GM23248 (cell line): ENCODE measurements around the gene FOLR1.

Source experiments
- EZH2 ChIP-seq: fragments of 200-600 bp; sonication (generic); IDR thresholded peaks from 2 replicates; pipeline ENCODE4 v1.6.1; 2018; ENCODE audit warnings: antibody characterized with exemption, mild to moderate bottlenecking; ENCODE audit not compliant: insufficient read depth, poor library complexity, severe bottlenecking
- EZH2phosphoT487 ChIP-seq: fragments of 200-600 bp; sonication (generic); IDR thresholded peaks from 2 replicates; pipeline ENCODE4 v1.6.1; 2018; ENCODE audit warnings: antibody characterized with exemption, moderate library complexity, mild to moderate bottlenecking, low read depth; ENCODE audit not compliant: insufficient read depth

DNA sequence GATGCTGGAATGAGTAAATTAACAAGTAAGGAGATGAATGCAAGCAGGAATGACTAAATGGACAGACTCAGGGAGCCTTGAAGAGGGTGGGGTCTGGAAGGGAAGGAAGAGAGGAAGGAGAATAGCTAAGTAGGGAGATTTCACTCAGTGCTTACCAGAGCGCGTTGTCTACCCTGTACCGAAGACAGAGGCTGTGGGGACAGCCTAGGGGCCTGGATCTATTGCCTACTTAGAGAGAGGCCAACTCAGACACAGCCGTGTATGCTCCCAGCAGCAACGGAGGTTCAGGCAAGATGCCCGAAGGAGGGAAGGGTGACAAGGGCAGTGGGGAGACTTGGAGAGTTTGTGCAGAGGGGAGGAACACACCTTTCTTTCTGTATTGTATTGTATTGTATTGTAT is 24.7 kb downstream of the FOLR1 start, which contains the start of gene FOLR2:
- TF ChIP-seq EZH2 (no peak), EZH2phosphoT487 (no peak)
